H1 (cell line): Measurements from ENCODE around the gene LARP4B. TPM values are rescaled to one million over a fixed set of nuclear protein-coding genes. Genes with fewer than 3 reads are reported as not detected.

ENCODE experiments used
- CTCF ChIA-PET: fragments of 300-600 bp; sonication (Branson Sonifier 250); formaldehyde crosslinking; loops from one replicate; lab custom pipeline; 2021; ENCODE audit not compliant: partially characterized antibody; lab: Charles Lee
- POLR2A ChIA-PET: fragments of 300-600 bp; sonication (Branson Sonifier 250); formaldehyde crosslinking; loops from one replicate; lab custom pipeline; 2021; ENCODE audit warnings: inconsistent platforms; ENCODE audit not compliant: partially characterized antibody; lab: Charles Lee
- DNase-seq, 2 experiments: peaks; one replicate each; pipeline versions ENCODE4 v3.0.0 to v3.0.0-alpha.2; 2010 to 2022; ENCODE audit warnings: low spot score in 2 of 2, low read depth in 1 of 2, mixed read lengths in 1 of 2
- FAIRE-seq: peaks from 2 replicates; lab custom pipeline; 2011; peaks lifted over from hg19 to GRCh38; lab: Jason Lieb, UNC
- H2AFZ ChIP-seq: 2 replicates; pipeline ENCODE4 v1.8.1; 2012; ENCODE audit warnings: low read length, inconsistent platforms
- H2AK5ac ChIP-seq: 2 replicates; pipeline ENCODE4 v1.6.1; 2013; ENCODE audit warnings: low read depth, low read length
- H2BK120ac ChIP-seq: replicated peaks from 2 replicates; pipeline ENCODE3; 2013; ENCODE audit warnings: low read depth, low read length, inconsistent platforms
- H2BK12ac ChIP-seq: 2 replicates; pipeline ENCODE4 v1.6.1; 2013; ENCODE audit warnings: low read depth, low read length
- H2BK15ac ChIP-seq: 2 replicates; pipeline ENCODE4 v1.6.1; 2013; ENCODE audit warnings: low read length
- H2BK20ac ChIP-seq: 2 replicates; pipeline ENCODE4 v1.6.1; 2013; ENCODE audit warnings: low read length
- H2BK5ac ChIP-seq: 2 replicates; pipeline ENCODE4 v1.6.1; 2013; ENCODE audit warnings: low read depth, low read length
- H3K14ac ChIP-seq: 2 replicates; pipeline ENCODE4 v1.6.1; 2013; ENCODE audit warnings: inconsistent platforms; ENCODE audit not compliant: insufficient read length
- H3K18ac ChIP-seq: 2 replicates; pipeline ENCODE4 v1.6.1; 2013; ENCODE audit warnings: low read length; ENCODE audit errors: extremely low read depth
- H3K23ac ChIP-seq: 2 replicates; pipeline ENCODE4 v1.6.1; 2013; ENCODE audit warnings: inconsistent platforms; ENCODE audit not compliant: insufficient read length
- H3K23me2 ChIP-seq: 2 replicates; pipeline ENCODE4 v1.6.1; 2013; ENCODE audit warnings: low read depth, low read length
- H3K27ac ChIP-seq: 2 replicates; pipeline ENCODE4 v1.6.1; 2011; ENCODE audit warnings: low read depth, low read length, inconsistent platforms
- H3K27me3 ChIP-seq, 4 experiments: replicated peaks in 1 of 4; 1 replicate in 1 of 4; 2 replicates in 3 of 4; pipeline versions ENCODE4 v1.6.1 to v1.8.1; 2011 to 2013; ENCODE audit warnings: low read length in 3 of 4, mild to moderate bottlenecking in 3 of 4, inconsistent platforms in 2 of 4, mixed read lengths in 2 of 4, moderate library complexity in 1 of 4; ENCODE audit not compliant: control insufficient read depth in 3 of 4, insufficient read depth in 3 of 4; ENCODE audit errors: extremely low read depth in 1 of 4
- H3K36me3 ChIP-seq, 4 experiments: 2 replicates each; pipeline versions ENCODE4 v1.6.1 to v1.8.1; 2011 to 2013; ENCODE audit warnings: mild to moderate bottlenecking in 4 of 4, low read length in 3 of 4, moderate library complexity in 2 of 4, control low read depth in 1 of 4, inconsistent platforms in 1 of 4; ENCODE audit not compliant: insufficient read depth in 4 of 4, control insufficient read depth in 2 of 4
- H3K4ac ChIP-seq: replicated peaks from 2 replicates; pipeline ENCODE3; 2013; ENCODE audit warnings: low read length, low read depth, mixed read lengths, inconsistent platforms; ENCODE audit not compliant: insufficient read length
- H3K4me1 ChIP-seq, 4 experiments: replicated peaks in 1 of 4; 1 replicate in 1 of 4; 2 replicates in 3 of 4; pipeline versions ENCODE4 v1.6.1 to v1.8.1; 2011 to 2013; ENCODE audit warnings: low read length in 3 of 4, inconsistent platforms in 2 of 4, mixed read lengths in 1 of 4; ENCODE audit not compliant: insufficient read depth in 4 of 4, control insufficient read depth in 3 of 4
- H3K4me2 ChIP-seq, 2 experiments: 2 replicates each; pipeline versions ENCODE4 v1.6.1 to v1.8.1; 2011 to 2013; ENCODE audit warnings: low read depth in 2 of 2, low read length in 2 of 2, control low read depth in 1 of 2, inconsistent platforms in 1 of 2, mild to moderate bottlenecking in 1 of 2; ENCODE audit not compliant: insufficient read depth in 1 of 2
- H3K4me3 ChIP-seq, 4 experiments: fragments of 200-600, 300-600 bp in 1 of 4; sonication (generic), shearing (Covaris generic), sonication (Bioruptor Twin) in 1 of 4; 2 replicates each; pipeline versions ENCODE4 v1.5.1 to v1.8.1; 2011 to 2016; ENCODE audit warnings: low read length in 4 of 4, low read depth in 3 of 4, control low read depth in 2 of 4, inconsistent platforms in 2 of 4, mild to moderate bottlenecking in 2 of 4, mixed read lengths in 1 of 4, moderate library complexity in 1 of 4; ENCODE audit not compliant: insufficient read depth in 2 of 4; ENCODE audit errors: extremely low read depth in 1 of 4
- H3K56ac ChIP-seq: replicated peaks from 2 replicates; pipeline ENCODE3; 2013; ENCODE audit warnings: low read depth, mild to moderate bottlenecking, mixed read lengths, low read length, inconsistent platforms; ENCODE audit not compliant: insufficient read length
- H3K79me1 ChIP-seq: 2 replicates; pipeline ENCODE4 v1.6.1; 2013; ENCODE audit warnings: low read depth, low read length, control low read depth
- H3K79me2 ChIP-seq, 2 experiments: 2 replicates each; pipeline versions ENCODE4 v1.6.1 to v1.8.1; 2012 to 2013; ENCODE audit warnings: low read length in 2 of 2, mild to moderate bottlenecking in 2 of 2, inconsistent platforms in 1 of 2; ENCODE audit not compliant: insufficient read depth in 2 of 2, control insufficient read depth in 1 of 2
- H3K9ac ChIP-seq, 4 experiments: replicated peaks in 1 of 4; 1 replicate in 1 of 4; 2 replicates in 3 of 4; pipeline versions ENCODE4 v1.6.1 to v1.8.1; 2011 to 2013; ENCODE audit warnings: low read depth in 3 of 4, low read length in 3 of 4, control low read depth in 2 of 4, mild to moderate bottlenecking in 2 of 4, moderate library complexity in 2 of 4, inconsistent platforms in 1 of 4; ENCODE audit errors: extremely low read depth in 1 of 4
- H3K9me3 ChIP-seq, 2 experiments: 2 replicates each; pipeline versions ENCODE4 v1.6.1 to v1.8.1; 2012 to 2013; ENCODE audit warnings: mild to moderate bottlenecking in 2 of 2, moderate library complexity in 2 of 2, control low read depth in 1 of 2, inconsistent platforms in 1 of 2, low read depth in 1 of 2, low read length in 1 of 2, mixed read lengths in 1 of 2; ENCODE audit not compliant: insufficient read depth in 2 of 2
- H4K20me1 ChIP-seq, 2 experiments: replicated peaks in 1 of 2; 2 replicates each; pipeline versions ENCODE3 to v1.8.1; 2011 to 2013; ENCODE audit warnings: inconsistent platforms in 2 of 2, low read length in 2 of 2, mild to moderate bottlenecking in 1 of 2; ENCODE audit not compliant: insufficient read depth in 2 of 2, control insufficient read depth in 1 of 2
- H4K5ac ChIP-seq: 2 replicates; pipeline ENCODE4 v1.6.1; 2013; ENCODE audit warnings: low read length, low read depth, mixed read lengths, inconsistent platforms; ENCODE audit not compliant: insufficient read length
- H4K8ac ChIP-seq: 2 replicates; pipeline ENCODE4 v1.8.0; 2013; ENCODE audit warnings: mild to moderate bottlenecking, moderate library complexity, low read length, inconsistent platforms; ENCODE audit not compliant: insufficient read depth; ENCODE audit errors: extremely low read depth
- H4K91ac ChIP-seq: replicated peaks from 2 replicates; pipeline ENCODE3; 2013; ENCODE audit warnings: low read length, mixed read lengths, inconsistent platforms; ENCODE audit not compliant: insufficient read length
- CEBPB ChIP-seq: IDR thresholded peaks from 2 replicates; pipeline ENCODE4 v1.6.1; 2012; ENCODE audit warnings: low read depth, low read length
- SP2 ChIP-seq: IDR thresholded peaks from 2 replicates; pipeline ENCODE4 v1.6.1; 2012; ENCODE audit warnings: mild to moderate bottlenecking, low read length, inconsistent platforms
- WGBS, 2 experiments: shearing (Covaris generic) in 1 of 2; methylation state at CpG; one replicate each; pipeline versions ENCODE4 v1.1.6 to v1.1.7; 2013 to 2015; ENCODE audit warnings: low lambda C conversion rate in 2 of 2, mixed read lengths in 2 of 2, inconsistent platforms in 1 of 2, low coverage in 1 of 2, missing lambda C conversion rate in 1 of 2; ENCODE audit not compliant: insufficient replicate concordance in 2 of 2, insufficient coverage in 1 of 2, insufficient read length in 1 of 2; ENCODE audit errors: extremely low coverage in 1 of 2, missing lambda C conversion rate in 1 of 2; 5-methylcytosine and 5-hydroxymethylcytosine counted together
- polyA plus RNA-seq, 7 experiments: library from polyadenylated mRNA; depleted of rRNA in 3 of 7; stranded (reverse) in 5 of 7; unstranded in 2 of 7; fragments of >200 nt in 5 of 7; fragments of 200-250 nt in 2 of 7; gene quantifications; 1 replicate in 5 of 7; 2 replicates in 1 of 7; 4 replicates in 1 of 7; pipeline versions ENCODE4 v1.2.1 to v1.2.3, GENCODE V29; 2011 to 2013; ENCODE audit warnings: missing spikeins in 2 of 7, mixed read lengths in 2 of 7
- total RNA-seq: library from RNA; stranded (reverse); fragmentation: NEBNext Ultra II Directional; extraction: Animal tissue kit (Norgen Biotek cat#: 25700); gene quantifications from 2 replicates; pipeline ENCODE4 v1.2.1, GENCODE V29; 2021

The LARP4B gene
- total and polyA plus RNA-seq, 2 of the 8 experiments (the other 6 are each of a cell fraction or from before 2014, with no cell fraction given): 20.1 to 78.6 TPM

DNA sequence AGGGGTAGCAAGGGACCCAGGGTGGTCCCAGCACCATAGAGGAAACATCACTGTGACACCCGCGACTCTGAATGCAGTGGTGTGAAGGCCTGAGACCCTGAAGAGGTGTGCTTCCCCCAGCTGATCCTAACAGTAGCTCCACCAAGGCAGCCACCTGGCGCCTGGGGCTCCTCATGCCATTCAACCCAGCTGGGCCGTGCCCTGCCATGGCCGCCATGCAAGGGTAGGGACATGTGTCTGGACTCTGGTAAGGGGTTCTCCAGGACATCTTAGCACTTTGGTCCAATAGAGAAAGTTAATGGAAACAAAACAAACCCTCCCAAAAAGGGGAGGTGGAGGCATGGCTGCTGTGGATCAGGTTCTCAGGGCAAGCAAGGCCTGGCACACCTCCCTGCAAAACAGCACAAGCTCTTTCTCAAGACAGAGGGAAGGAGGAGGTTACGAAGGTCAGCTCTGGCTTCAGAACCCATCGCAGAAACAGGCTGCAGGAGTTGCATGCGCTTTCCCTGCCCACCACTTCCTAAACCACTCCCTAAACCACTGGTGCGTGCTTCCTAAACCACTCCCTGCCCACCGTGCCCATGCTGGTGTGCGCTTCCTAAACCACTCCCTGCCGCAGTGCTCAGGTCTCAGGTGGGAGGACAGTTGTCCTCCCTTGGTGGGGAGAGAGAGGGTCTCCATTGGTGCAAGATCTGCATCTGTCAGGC, 108.7 kb downstream of the LARP4B start:
- Histone ChIP-seq H3K4me2 (no peak overlapping the region), H3K79me2 (no peaks in the 10 kb centered on the region; a peak in 1 of 4 replicates), H2BK20ac (no peak overlapping the region), H3K36me3 (peaks cover 31 to 81% (median 72%) of the 10 kb centered on the region in 4 experiments), H3K56ac (no peak overlapping the region), H2BK12ac (no peak overlapping the region), H3K4me1 (no peaks in the 10 kb centered on the region), H3K14ac (no peak overlapping the region), H4K5ac (no peak overlapping the region), H3K23me2 (no peaks in the 10 kb centered on the region), H2BK5ac (no peak overlapping the region), H3K27ac (no peak overlapping the region), H2AK5ac (no peak overlapping the region), H3K23ac (no peak overlapping the region), H3K4ac (no peak overlapping the region), H3K9ac (no peak overlapping the region), H4K8ac (no peak overlapping the region; the same call in 1 of the 2 replicates), H3K27me3 (no peaks in the 10 kb centered on the region), H3K79me1 (peaks cover 3% of the 10 kb centered on the region; the same call in 1 of the 2 replicates), H3K18ac (no peak overlapping the region), H4K20me1 (peaks cover 8 to 18% of the 10 kb centered on the region in 2 experiments), H4K91ac (no peak overlapping the region), H2BK120ac (no peak overlapping the region), H2BK15ac (no peak overlapping the region), H3K4me3 (no peak overlapping the region), H3K9me3 (no peaks in the 10 kb centered on the region), H2AFZ (no peak overlapping the region)
- no peak for TF ChIP-seq SP2
- no peak for TF ChIP-seq CEBPB
- 93% methylated on average over 12 of the region's 12 CpGs; no CpG with 5 or more reads in 1 of the 2 experiments for WGBS, 2 experiments
- ChIA-PET CTCF (interaction anchor here (0.7 to 1.3 kb wide), 4 partner anchors 11 to 42 kb away, joined by 3 to 5 read pairs (median 4); no protein-coding TSS in a partner anchor), POLR2A (no interaction called here)
- FAIRE-seq (no peak), DNase-seq (no peak)
